Activated T-helper 1 cell treated with anti-CD3 and anti-CD28 coated beads, Interleukin-12 subunit alpha, Interleukin-12 subunit beta, Interleukin-2, Interleukin-4 antibody, amounts not matched to agents 30 ng/mL and 10 ng/mL and 1 ng/mL, durations not matched to agents 14 hours and 24 hours and 36 hours (primary cell): ENCODE data around the gene ST7. TPM values are rescaled to one million over a fixed set of nuclear protein-coding genes. Genes with fewer than 3 reads are reported as not detected.

Experiments used
- DNase-seq: peaks from one replicate; pipeline ENCODE4 v3.0.0; 2021; ENCODE audit warnings: low spot score
- H3K27ac Mint-ChIP-seq: one replicate; pipeline ENCODE4 v1.8.0; 2021; ENCODE audit warnings: mild to moderate bottlenecking, mixed read lengths
- H3K27me3 Mint-ChIP-seq: one replicate; pipeline ENCODE4 v1.8.0; 2022; ENCODE audit warnings: mild to moderate bottlenecking, moderate library complexity, mixed read lengths; ENCODE audit not compliant: insufficient read depth
- H3K36me3 Mint-ChIP-seq: one replicate; pipeline ENCODE4 v1.8.0; 2021; ENCODE audit warnings: low read depth, mixed read lengths
- H3K4me1 Mint-ChIP-seq: one replicate; pipeline ENCODE4 v1.8.0; 2021; ENCODE audit warnings: low read depth, mixed read lengths
- H3K4me3 Mint-ChIP-seq: one replicate; pipeline ENCODE4 v1.8.0; 2021; ENCODE audit warnings: mild to moderate bottlenecking, moderate library complexity, mixed read lengths
- H3K9me3 Mint-ChIP-seq: one replicate; pipeline ENCODE4 v1.8.0; 2021; ENCODE audit warnings: mixed read lengths
- intact Hi-C: fragments of 100-400 bp; cut with micrococcal nuclease; formaldehyde crosslinking; loops from one replicate; pipeline ENCODE4 v1.15.1; 2024
- total RNA-seq: library from RNA; stranded (reverse); gene quantifications from 2 replicates; pipeline ENCODE4 v1.2.3, GENCODE V29; 2022

The ST7 gene
- total RNA-seq, 1 donor from 2014 or later: 5.8 TPM

DNA sequence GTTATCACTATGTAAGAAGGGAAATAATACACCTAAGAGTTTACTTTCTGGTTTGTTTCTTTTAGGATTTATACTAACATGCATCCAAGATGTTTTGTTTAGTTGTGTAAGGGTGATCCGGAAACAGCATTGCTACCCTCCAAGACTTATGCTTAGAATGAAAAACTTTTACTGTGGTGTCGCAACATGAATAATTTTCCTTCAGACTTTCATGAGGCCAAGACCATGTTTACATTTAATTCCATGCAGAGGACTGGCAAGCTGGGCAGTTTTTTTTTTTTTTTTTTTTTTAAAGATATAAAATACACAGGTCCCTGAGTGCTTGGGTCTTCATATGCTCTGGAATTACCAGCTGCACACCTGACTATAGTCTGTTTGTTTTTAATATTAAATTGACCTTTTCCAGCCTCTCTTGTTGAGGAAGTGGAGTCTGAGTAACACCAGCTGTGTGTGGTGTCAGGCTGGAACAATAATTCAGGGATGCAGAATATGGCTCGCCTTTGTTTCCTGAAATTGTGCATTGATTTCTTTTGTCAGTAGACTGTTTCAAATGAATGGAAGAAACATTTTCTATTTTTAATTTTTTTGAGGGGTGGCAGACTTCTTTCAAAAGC, 81.7 kb downstream of the ST7 start:
- peaks cover 11% of the 10 kb centered on the region for H3K27me3 Mint-ChIP-seq
- H3K27ac Mint-ChIP-seq: no peak overlapping the region
- intact Hi-C loops: no loop called here
- H3K4me3 Mint-ChIP-seq: no peak overlapping the region
- no peaks in the 10 kb centered on the region for H3K36me3 Mint-ChIP-seq
- no peaks in the 10 kb centered on the region for H3K4me1 Mint-ChIP-seq
- H3K9me3 Mint-ChIP-seq: peaks cover 6% of the 10 kb centered on the region
- no peak for DNase-seq

- Mint-ChIP-seq H3K27me3 (peaks cover 11% of the 10 kb centered on the region), H3K36me3 (no peaks in the 10 kb centered on the region), H3K4me1 (no peaks in the 10 kb centered on the region), H3K9me3 (peaks cover 6% of the 10 kb centered on the region), H3K4me3 (no peak overlapping the region), H3K27ac (no peak overlapping the region)
- intact Hi-C loops: no loop called here
- no peak for DNase-seq
These were observed 82.2 kb downstream of the ST7 start for GRCh38 chr7:117035465-117035862.

DNA sequence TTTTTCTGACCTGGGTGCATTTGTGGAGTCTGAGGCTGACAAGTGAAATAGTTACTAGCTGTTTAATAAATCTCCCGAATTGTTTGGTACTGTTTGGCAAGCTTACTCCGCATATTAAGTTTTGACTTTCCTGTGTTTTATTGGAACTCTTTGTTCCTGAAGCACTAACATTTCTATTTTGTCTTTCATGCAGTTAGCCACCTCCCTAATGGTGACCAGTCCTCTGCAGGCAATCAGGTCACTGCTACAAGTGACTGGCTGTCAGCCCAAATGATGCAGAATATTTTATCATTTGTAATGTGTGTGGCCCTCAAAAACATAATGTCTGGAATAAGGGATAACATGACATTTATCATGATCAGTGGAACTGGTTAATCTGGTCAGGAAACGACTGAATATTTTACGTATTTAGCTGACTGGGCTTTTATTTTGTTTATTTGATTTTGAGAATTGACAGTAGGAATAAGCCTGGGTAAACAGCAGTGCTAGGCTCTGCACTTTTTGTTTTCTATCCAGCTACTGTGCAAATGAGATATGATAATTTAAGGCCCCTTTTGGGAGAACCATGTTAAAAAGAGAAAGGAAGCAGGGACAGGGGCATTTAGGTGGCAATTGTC, 82.9 kb downstream of the ST7 start:
- Mint-ChIP-seq H3K4me1 (peaks cover 5% of the 10 kb centered on the region), H3K4me3 (no peak overlapping the region), H3K27ac (no peak overlapping the region), H3K27me3 (peaks cover 11% of the 10 kb centered on the region), H3K36me3 (no peaks in the 10 kb centered on the region), H3K9me3 (no peaks in the 10 kb centered on the region)
- intact Hi-C loops: no loop called here
- DNase-seq: no peak

DNA sequence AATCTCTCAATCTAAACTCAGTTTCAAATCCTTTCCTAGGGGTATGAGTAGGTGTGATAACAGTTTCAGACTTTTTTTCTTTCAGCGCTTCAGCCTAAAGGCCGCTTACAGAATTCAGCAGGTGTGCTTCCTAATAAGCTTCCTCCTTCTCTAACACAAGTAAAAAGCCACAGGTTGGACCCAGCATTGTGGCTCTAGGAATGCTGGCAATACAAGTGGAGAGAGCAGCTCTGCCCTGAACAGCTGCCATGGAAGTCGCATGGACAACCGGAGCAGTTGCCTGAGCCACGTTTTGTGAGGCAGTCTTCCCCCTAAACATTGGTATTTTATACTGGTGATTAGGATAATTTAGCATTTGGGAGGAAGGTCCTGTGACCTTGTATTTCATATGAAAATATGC, 83.5 kb downstream of the ST7 start:
- no peak overlapping the region for H3K4me3 Mint-ChIP-seq
- no peak for DNase-seq

DNA sequence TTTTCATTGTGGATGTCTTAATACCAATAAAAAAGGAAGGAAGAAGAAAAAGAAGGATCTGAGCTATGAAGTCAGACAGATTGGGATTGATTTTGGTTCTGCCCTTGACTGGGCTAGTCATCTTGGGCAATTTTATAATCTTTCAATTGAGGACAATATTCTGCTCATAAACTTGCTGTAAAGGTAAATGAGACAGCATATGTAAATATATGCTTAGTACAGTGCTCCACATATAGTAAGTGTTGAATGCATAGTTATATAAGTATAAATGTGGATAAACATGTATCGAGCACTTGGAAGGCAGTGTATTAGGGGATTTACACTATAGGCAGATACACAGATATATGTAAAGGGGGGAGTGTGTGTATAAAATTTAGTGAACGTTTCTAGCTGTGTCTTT, 85.1 kb downstream of the ST7 start:
- no peak for DNase-seq
- intact Hi-C loops: no loop called here
- no peak overlapping the region for H3K27ac Mint-ChIP-seq
- no peaks in the 10 kb centered on the region for H3K9me3 Mint-ChIP-seq
- H3K36me3 Mint-ChIP-seq: no peaks in the 10 kb centered on the region
- H3K4me3 Mint-ChIP-seq: no peak overlapping the region
- peaks cover 10% of the 10 kb centered on the region for H3K4me1 Mint-ChIP-seq
- H3K27me3 Mint-ChIP-seq: peaks cover 19% of the 10 kb centered on the region

More for the DNA sequence above, 83.5 kb downstream of the ST7 start:
- Mint-ChIP-seq H3K27me3 (peaks cover 15% of the 10 kb centered on the region), H3K27ac (no peak overlapping the region), H3K36me3 (no peaks in the 10 kb centered on the region), H3K4me1 (peaks cover 10% of the 10 kb centered on the region), H3K9me3 (no peaks in the 10 kb centered on the region)
- intact Hi-C loops: no loop called here

DNA sequence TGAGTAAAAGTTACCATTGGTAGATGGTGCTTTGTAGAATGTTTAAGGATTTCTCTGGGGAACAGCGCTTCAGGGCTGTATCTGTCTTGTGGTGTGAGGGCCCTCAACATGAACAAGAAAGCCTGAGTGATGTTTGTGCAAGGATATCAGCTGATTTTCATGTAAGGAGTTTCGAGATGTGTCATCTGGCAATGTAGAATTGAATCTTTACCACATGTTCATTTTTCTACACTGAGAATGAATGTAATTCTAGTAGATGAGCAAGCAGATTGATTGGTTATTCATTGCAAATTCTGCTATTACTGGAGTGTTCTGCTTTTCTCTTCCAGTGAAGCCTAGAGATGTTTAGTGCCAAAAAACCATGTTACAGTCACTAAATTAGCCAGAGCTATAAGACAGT, 87.7 kb downstream of the ST7 start:
- Mint-ChIP-seq H3K27me3 (peaks cover 13% of the 10 kb centered on the region), H3K27ac (no peak overlapping the region), H3K4me3 (no peak overlapping the region), H3K9me3 (no peaks in the 10 kb centered on the region), H3K36me3 (no peaks in the 10 kb centered on the region), H3K4me1 (peaks cover 10% of the 10 kb centered on the region)
- DNase-seq: no peak
- intact Hi-C loops: loop anchor here (1.0 kb wide), 1 partner anchor 31 kb away; no protein-coding TSS in a partner anchor

GRCh38 chr7:117041822-117042221, 88.5 kb downstream of the ST7 start:
- Mint-ChIP-seq H3K27me3 (peaks cover 13% of the 10 kb centered on the region), H3K4me1 (peaks cover 10% of the 10 kb centered on the region), H3K36me3 (no peaks in the 10 kb centered on the region), H3K9me3 (no peaks in the 10 kb centered on the region), H3K4me3 (no peak overlapping the region), H3K27ac (no peak overlapping the region)
- intact Hi-C loops: loop anchor here (1.0 kb wide), 1 partner anchor 32 kb away; no protein-coding TSS in a partner anchor
- DNase-seq: no peak

- H3K27me3 Mint-ChIP-seq: peaks cover 10% of the 10 kb centered on the region
- intact Hi-C loops: no loop called here
- H3K36me3 Mint-ChIP-seq: no peaks in the 10 kb centered on the region
- H3K9me3 Mint-ChIP-seq: no peaks in the 10 kb centered on the region
- H3K27ac Mint-ChIP-seq: no peak overlapping the region
- no peak for DNase-seq
- no peak overlapping the region for H3K4me3 Mint-ChIP-seq
- peaks cover 15% of the 10 kb centered on the region for H3K4me1 Mint-ChIP-seq
These were observed 90.0 kb downstream of the ST7 start for GRCh38 chr7:117043108-117043825.

GRCh38 chr7:117044664-117045063, 91.4 kb downstream of the ST7 start:
- Mint-ChIP-seq H3K9me3 (no peaks in the 10 kb centered on the region), H3K27ac (no peak overlapping the region)

DNA sequence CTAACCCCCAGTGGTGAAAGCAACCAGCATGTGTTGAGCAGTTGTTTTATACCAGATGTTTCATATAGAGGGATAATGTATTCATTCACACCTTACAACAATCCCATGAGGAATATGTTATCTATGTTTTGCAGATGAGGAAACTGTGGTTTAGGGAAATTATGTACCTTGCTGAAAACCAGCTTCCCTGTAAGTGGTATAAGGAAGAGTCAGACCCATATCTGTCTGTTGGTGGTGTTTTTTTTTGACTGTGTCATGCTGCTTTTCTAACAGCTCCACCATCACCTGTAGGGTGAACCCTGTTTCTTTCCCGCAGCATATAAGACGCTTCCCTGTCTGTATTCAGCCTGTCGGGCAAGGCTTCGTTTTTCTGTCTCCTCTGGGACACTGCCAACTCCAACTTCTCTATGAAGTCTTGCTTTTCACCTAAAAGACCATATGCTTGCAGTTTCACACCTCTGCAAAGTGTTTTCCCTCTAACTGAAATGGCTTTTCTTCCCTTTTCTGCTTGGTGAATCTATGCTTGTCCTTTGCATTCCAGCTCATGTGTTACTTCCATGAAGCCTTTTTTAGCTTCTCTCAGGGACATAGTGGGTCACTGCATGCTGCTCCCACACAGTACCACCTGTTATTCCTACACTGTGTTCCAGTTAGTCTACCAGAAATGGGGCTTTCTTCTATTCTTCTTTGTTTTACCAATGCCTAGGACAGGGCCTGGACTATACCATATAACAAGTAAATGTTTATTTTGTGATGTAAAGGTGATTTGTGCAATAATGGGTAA, 92.8 kb downstream of the ST7 start:
- H3K27ac Mint-ChIP-seq: no peak overlapping the region
- no peaks in the 10 kb centered on the region for H3K9me3 Mint-ChIP-seq
- H3K27me3 Mint-ChIP-seq: peaks cover 10% of the 10 kb centered on the region
- intact Hi-C loops: no loop called here
- H3K4me3 Mint-ChIP-seq: no peak overlapping the region
- no peaks in the 10 kb centered on the region for H3K36me3 Mint-ChIP-seq
- peaks cover 23% of the 10 kb centered on the region for H3K4me1 Mint-ChIP-seq
- DNase-seq: no peak

More at GRCh38 chr7:117044664-117045063, 91.4 kb downstream of the ST7 start:
- intact Hi-C loops: no loop called here
- Mint-ChIP-seq H3K27me3 (peaks cover 11% of the 10 kb centered on the region), H3K4me3 (no peak overlapping the region), H3K36me3 (no peaks in the 10 kb centered on the region), H3K4me1 (peaks cover 28% of the 10 kb centered on the region)
- no peak for DNase-seq

DNA sequence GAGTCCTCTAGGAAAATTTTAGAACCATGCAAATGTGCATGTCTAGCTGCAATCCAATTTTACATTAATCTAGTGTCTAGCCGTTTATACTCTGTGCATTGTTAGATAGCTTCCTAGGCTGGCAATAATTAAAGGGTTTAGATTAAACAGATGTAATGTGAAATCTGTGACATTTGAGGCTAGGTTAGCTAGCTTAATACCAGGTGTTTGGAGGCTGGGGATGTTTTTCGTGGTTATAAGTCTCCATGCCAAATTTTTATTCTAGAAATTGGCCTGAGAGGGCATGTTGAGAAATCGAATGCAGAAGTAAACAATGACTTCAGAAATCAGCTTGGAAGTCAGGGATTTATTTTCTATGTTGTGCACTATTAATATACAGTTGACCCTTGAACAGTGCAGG, 94.2 kb downstream of the ST7 start:
- DNase-seq: no peak
- Mint-ChIP-seq H3K27me3 (peaks cover 12% of the 10 kb centered on the region), H3K27ac (no peak overlapping the region), H3K9me3 (no peaks in the 10 kb centered on the region), H3K4me3 (no peak overlapping the region), H3K36me3 (no peaks in the 10 kb centered on the region), H3K4me1 (peaks cover 18% of the 10 kb centered on the region)
- intact Hi-C loops: no loop called here

DNA sequence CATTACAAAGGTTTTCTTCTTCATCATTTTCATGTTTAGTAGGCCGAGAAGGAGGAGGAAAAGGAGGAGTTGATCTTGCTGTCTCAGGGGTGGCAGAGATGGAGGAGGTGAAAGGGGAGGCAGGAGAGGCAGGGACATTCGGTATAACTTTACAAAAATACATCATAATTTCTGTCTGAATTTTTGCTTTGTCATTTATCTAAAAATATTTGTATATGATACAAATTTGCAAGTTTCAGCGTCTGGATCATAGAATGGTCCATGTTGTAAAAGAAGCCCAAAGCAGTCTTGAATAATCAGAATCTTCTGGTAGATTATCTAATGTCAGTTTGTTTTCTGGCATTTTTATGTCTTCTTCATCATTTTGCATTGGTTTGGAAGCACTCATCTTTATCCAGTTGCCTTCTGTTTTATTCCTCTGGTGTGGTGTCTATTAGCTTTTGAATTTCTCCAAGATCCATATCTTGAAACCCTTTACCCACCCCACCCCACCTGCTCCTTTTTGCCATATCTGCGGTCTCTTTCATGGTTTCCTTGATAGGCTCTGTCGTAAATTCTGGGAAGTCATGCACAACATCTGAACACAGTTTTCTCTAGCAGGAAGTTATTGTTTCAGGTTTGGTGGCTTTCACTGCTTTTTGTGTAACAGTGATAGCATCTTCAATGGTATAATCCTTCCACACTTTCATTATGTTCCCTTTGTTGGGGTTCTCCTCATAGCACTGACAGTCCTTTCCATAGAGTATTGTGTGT, 95.0 kb downstream of the ST7 start:
- intact Hi-C loops: no loop called here
- H3K27me3 Mint-ChIP-seq: peaks cover 9% of the 10 kb centered on the region
- H3K27ac Mint-ChIP-seq: peak overlapping the region; percentile 4
- no peaks in the 10 kb centered on the region for H3K9me3 Mint-ChIP-seq
- H3K4me3 Mint-ChIP-seq: peak overlapping the region; percentile 15
- H3K36me3 Mint-ChIP-seq: no peaks in the 10 kb centered on the region
- DNase-seq: peak; percentile 3
- H3K4me1 Mint-ChIP-seq: peaks cover 18% of the 10 kb centered on the region
